HG02759 (cell line): ENCODE results near the gene TBX21.

ENCODE experiments used
- ATAC-seq: cut with Tn5 transposase; IDR thresholded peaks from one replicate; pipeline ENCODE4 v1.9.1; 2021; ENCODE audit warnings: mild to moderate bottlenecking, moderate library complexity; ENCODE audit not compliant: unreplicated experiment

The TBX21 gene

DNA sequence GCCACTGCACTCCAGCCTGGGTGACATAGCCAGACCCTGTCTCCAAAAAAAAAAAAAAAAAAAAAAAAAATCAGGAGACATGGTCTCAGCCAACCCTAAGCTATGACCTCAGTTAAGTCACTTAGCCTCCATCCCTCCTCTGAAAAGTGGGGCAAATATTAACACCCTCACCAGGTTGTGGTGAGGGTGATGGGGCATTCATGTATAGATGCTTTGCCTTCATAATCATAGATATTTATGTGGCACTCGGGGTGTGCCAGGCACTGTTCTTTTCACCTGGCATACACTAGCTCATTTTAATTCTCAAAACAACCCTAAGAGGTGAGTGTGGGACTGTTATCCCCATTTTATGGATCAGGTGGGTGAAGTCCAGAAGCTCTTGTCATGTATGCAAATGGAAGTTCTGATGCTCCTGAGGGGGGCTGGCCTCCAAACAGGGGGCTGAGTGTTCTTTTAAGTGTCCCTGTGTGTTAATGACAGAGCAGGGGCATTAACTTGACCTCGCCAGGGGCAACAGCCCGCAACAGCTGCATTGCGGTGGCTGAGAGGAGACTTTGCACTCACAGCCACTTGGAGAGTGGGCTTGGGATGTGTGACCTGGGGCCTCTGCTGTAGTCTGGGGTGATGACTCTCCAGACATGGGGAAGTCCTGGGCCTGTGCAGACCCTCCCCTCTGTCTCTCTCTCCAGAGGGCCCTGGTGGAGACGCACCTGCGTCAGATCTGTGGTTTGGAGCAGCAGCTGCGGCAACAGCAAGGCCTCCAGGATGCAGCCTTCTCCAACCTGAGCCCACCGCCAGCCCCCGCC lies 34.9 kb upstream of the TBX21 start:
- no peak for ATAC-seq

DNA sequence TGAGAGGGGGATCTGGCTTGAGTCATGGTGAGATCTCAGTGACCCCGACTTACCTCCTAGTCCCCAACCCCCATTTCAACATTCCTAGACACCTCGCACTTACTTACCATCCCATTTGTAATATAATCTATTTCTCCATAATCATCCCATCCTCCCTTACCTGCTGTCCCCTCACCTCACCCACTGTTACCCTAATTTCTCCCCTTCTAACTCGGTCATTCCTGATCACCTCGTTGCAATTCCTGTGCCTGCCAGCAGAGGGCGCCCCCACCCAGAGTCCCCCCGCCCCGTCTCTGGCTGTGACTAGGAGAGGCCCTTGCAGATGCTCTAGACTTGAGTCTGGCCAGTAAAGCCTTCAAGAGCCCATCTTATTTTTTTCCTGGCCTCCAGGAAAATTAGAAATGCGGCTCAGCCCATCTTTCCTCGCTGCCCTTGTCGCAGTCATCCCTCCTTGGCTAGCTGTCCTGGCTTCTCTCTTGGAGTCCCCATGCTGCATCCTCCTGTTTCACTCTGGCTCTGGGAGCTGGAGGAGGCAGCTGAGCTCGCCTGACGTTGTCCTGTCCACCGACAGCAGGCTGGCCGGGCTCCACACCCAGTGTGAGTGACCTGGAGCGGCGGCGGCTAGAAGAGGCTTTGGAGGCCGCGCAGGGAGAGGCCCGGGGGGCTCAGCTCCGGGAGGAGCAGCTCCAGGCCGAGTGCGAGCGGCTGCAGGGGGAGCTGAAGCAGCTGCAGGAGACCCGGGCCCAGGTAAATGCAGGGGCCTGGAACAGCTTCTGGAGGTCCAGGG lies 34.1 kb upstream of the TBX21 start:
- no peak for ATAC-seq

DNA sequence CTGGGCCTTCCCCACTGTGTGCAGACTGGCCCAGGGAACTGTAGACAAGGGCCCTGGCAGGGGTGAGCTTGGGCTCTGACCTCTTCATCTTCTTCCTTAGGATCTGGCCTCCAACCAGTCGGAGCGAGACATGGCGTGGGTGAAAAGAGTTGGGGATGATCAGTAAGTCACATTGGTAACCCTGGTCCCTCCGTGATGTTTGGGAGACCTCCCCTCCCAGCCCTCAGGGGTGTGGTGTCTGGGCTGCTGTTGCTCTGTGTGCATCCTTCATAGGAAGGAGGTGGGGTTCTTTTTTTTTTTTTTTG lies 33.5 kb upstream of the TBX21 start:
- no peak for ATAC-seq

DNA sequence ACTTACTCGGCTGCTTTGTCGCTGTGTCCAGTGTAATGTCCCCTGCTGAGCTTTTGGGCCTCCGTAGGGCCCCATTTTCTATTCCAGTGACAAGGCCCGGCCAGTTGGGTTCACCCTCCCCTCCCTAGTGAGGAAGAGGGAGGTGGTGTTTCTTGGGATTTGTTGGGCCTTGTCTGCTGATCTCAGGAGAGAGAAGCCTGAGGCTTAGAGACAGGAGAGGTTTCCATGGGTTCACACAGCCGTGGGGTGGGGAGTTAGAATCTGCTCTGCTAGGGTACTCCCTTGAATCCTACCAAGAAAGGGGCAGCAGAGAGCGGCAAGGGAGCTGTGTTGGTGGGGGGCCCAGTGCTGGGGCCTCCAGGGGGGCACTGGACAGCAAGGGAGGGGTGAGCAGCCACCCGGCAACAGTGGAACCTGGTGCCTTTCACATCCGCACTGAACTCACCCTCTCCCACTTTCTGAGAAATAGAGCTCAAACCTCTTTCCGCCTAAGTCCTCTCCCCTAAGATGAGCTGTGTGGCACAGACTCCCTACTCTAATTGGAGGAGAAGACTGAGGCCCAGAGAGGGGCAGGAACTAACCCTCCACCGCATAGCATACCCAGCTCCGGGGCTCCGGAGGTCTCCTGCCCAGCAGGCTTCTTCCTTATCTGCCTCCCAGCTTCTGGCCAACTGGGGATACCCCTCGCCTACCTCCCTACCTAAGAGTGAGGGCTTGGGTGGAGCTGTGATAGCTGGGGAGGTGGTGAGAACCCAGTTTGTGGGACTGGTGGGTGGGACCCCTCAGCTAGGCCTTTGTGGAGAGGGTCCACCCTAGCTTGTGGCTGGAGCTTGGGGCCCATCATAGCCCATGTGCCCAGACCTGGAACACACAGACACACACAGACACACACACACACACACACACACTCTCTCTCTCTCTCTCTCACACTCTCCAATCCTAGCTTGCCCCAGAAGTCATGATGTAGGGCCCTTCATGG lies 32.3 kb upstream of the TBX21 start:
- no peak for ATAC-seq

- ATAC-seq: no peak
These were observed 31.4 kb upstream of the TBX21 start for GRCh38 chr17:47701608-47702007.

DNA sequence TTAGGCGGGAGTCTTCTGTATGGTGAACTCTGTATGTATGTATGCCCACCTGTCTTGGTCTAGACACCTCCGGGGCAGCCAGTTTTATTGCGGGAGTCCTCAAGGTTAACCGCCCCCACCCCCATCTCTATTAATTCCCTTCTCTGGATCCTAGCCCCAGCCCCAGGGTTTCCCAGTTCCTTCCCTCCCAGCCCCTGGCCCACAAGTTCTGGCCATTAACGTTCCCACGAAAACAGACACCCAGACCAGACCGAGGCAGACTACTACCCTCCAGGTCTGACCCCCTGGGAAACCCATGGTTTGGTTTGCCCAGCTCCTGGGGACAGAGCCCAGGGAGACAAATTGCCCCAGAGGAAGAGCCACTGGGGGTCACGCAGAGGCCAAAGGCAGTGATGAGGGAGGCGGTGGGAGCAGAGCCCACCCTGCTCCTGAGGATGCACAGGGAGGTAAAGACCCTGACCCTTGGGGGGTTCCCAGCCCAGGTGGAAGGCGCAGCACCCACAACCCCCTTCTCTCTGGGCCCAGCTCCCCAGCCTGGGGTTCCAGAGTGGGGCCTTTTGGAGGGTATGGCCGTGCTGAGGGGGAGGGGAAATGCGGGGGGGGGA lies 30.5 kb upstream of the TBX21 start:
- ATAC-seq: no peak

DNA sequence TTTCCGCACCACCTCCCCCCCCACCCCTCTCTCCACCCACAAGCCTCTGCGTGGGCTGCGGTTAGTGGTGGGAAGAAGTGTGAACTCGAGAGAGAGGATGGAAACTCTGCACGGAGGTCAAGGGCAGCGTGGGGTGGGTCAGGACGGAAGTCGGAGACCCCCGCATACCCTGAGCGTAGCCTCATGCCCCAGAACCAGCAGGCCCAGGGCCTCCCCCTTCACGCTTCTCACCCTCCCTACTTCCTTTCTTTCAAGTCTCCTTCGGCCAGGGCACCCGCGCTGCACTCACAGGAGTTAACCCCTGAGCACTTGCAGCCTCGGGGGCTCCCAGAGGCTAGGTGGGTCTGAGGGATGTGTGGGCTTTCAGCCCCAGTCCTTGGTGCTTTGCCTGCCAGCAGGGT lies 29.8 kb upstream of the TBX21 start:
- no peak for ATAC-seq

GRCh38 chr17:47703671-47704070 lies 29.4 kb upstream of the TBX21 start:
- ATAC-seq: no peak

DNA sequence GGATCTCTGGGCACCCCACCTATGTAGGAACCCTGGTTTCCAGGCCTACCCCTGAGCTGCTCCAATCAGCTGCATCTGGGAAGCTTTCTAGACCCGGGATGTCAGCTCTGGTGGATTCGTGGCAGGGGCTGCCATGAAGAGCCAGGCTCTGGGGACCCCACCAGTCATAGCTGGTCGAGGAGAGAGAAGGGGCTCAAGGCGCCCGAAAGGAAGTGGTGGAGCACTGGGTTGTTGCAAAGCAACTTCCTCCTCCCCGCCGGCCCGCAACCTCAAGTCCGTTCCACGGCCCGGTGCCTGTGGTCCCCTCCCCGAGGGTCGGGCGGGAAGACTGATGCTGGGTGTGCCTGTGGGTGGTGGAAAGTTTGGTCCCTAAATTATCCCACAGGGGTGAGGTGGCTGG lies 28.9 kb upstream of the TBX21 start:
- no peak for ATAC-seq

DNA sequence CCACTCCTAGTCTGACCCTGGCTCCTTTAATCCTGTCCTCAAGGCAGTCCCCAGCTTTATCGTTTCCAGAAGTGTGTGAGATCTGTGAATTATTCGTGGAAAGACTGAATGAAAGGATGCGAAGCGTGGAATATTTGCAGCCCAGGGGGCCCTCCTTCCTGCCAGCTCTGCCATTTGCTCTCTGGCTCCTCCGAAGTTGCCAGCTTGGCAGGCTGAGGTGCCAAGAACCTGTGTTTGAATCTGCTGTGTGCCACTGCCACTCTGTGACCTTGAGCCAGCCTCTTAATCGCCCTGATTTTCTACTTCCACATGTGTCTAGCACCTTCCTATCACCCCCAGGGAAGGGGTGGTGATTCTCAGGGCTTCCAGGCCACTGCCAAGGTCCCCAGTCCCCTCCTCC lies 28.3 kb upstream of the TBX21 start:
- ATAC-seq: no peak

DNA sequence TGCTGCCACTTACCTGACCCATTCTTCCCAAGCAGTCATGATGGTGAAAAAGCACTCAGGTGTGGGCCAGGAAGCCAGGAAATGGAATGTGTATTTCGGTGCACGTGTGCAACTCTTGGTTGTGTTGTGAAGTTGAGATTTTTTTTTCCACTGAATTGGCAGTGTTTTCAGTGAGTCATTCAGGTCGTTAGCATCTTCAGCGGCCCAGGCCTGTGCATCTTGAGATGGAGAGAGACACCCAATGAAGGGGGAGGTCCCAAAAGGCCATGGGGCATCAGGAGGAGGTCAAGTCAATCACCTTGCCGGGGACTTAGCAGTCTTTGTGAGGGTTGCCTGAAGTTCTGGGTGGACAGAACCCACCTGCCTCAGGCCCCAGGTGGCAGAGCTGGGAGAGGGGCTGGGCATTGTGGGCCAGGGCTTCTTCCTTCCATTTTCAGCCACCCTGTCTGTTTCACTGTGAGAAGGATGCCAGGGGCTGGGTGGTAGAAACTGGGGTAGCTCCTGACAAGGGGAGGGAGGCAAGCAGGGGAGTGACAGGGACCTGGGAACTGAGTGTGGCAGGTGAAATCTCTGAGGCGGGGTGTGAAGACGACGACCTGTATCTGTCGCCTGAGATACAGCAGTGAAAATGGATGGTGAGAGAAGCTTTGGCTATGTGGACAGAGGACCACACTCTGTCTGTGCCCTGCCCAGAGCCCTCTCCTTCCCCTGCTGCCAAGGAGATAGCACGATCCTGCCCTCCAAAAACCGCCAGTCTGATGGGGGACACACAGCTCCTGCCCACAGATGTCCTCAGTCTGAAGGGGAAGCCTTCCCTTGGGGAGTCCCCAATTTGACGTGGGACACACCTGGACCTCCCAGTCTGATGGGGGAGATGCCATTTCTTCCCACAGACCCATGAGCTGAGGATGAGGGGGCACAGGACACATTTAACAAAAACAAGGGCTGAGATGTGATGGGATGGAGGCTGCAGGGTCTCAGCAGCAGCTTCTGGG lies 27.2 kb upstream of the TBX21 start:
- no peak for ATAC-seq

DNA sequence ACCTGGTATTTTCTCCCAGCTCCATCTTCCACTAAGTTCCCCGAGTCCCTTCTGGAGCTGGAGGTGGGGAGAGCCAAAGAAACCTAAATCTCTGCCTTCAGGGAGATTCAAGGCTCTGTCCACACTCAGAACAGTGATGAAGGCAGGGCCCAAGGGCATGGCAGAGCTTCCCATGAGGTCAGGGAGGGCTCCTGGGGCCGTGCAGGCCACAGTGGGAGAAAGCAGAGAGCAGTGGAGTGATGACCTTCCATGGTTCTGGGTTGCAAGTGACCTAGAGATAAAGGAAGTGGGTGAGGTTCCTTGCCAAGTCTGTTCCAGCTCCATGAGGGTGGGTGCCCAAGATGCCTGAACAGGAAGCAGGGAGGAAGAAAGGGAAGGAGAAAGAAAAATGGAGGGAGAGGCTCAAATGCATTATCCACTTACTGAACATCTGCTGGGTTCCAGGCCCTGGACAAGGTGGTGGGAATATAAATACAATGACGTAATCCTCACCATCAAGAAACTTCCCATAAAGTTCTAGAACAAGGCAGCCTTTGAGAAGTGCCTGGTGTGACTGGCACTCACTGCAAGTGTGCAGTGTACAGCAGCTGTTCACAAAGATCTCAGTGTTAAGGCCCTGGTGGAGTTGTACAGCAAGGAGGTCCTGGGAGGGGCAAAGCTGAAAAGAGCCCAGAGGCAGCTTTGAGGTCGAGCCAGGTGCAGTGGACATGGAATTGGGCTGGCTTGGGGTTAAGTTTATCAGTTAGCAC lies 25.8 kb upstream of the TBX21 start:
- no peak for ATAC-seq

- ATAC-seq: no peak
These were observed 25.2 kb upstream of the TBX21 start for GRCh38 chr17:47707884-47708283.

DNA sequence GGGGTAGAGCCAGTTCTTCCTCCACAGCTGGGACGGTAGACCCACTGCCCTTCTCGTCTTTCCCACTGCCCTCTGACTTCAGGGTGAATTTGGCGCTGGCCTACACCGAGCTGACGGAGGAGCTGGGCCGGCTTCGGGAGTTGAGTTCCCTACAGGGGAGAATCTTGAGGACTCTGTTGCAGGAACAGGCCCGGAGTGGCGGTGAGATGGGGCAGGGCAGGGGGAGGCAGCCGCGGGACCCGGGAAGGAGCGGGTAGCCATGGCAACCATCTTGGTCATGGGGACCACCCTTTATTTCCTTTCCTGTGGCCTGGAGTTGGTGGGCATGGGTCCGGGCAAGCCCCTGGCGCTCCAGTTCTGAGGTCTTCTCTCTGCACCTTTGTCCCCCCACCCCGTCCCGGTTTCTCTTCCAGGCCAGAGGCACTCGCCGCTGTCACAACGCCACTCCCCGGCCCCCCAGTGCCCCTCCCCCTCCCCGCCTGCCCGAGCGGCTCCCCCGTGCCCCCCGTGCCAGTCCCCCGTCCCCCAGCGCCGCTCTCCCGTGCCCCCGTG lies 24.6 kb upstream of the TBX21 start:
- no peak for ATAC-seq

- ATAC-seq: no peak
These were observed 24.0 kb upstream of the TBX21 start for GRCh38 chr17:47708864-47709541.

DNA sequence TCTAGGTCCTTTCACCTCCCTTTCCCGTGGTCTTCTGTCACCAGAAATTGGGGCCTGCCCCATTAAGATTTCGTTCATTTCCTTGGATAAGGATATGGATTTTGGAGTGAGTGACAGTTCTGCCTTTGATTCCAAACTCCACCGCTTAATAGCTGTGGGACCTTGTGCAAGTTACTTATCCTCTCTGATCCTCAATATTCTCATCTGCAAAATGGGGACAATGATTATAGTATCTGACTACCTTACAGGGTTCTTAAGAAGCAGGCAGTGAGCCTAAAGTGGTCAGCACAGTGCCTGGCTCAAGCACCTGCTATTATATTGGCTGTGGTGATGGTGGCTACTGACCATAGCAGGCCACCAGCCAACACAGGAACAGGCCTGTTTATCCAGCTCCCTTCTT lies 23.4 kb upstream of the TBX21 start:
- no peak for ATAC-seq

DNA sequence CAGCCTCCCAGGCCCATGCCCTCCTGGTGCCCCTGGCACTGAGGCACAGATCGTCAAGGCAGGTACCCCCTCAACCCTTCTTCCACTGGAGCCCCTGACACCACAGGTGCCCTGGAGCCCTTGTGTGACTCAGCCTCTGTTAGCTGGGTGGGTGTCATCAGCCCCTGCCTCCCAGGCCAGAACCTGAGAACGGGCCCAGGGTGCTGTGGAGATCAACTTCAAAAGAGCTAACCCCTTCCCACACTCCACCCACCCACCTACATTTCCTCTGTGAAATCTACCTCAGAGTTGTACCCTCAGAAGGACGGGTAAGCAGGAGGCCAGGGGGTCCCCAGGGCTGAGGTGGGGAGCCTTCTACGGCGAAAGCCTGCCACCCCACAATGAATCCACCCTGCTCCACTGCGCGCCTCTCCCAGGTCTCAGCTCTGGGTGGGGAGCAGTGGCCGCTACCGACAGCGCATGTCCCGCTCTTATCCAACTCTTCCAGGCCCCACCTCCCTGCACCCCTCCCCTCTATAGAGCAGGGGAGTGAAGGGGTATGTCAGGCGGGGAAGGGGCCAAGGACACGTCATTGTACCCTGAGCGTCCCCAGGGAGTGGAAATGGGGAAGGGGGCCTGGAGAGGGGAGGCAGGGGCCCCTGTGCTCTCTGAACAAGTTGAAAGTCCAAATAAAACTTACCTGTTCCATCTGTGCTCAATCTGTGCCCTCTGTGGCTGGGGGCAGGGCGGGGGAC lies 21.5 kb upstream of the TBX21 start:
- ATAC-seq: no peak
